NB4 (cell line): ENCODE data around the gene CABLES1.

ENCODE experiments used
- DNase-seq: peaks from one replicate; pipeline ENCODE4 v3.0.0; 2010; ENCODE audit warnings: low read depth
- H3K4me3 ChIP-seq: one replicate; pipeline ENCODE4 v1.5.1; 2011; ENCODE audit warnings: mild to moderate bottlenecking, low read depth, low read length, moderate library complexity
- CTCF ChIP-seq: IDR thresholded peaks from one replicate; pipeline ENCODE4 v1.5.1; 2012; ENCODE audit warnings: low read depth, low read length
- MAX ChIP-seq: IDR thresholded peaks from 2 replicates; pipeline ENCODE4 v1.6.1; 2011; ENCODE audit warnings: low read depth, low read length
- MYC ChIP-seq: IDR thresholded peaks from 2 replicates; pipeline ENCODE4 v1.6.1; 2011; ENCODE audit warnings: low read depth, low read length
- POLR2A ChIP-seq: IDR thresholded peaks from 2 replicates; pipeline ENCODE4 v1.6.1; 2011; ENCODE audit warnings: mild to moderate bottlenecking; ENCODE audit not compliant: insufficient read length; ENCODE audit errors: extremely low read depth

The CABLES1 gene

GRCh38 chr18:23302851-23303527 is 167.7 kb downstream of the CABLES1 start:
- H3K4me3 ChIP-seq = no peak overlapping the region
- DNase-seq = no peak
- TF ChIP-seq MAX (no peak), POLR2A (no peak), MYC (no peak), CTCF (no peak)

GRCh38 chr18:23306822-23307221 is 171.5 kb downstream of the CABLES1 start:
- TF ChIP-seq MAX (no peak), POLR2A (no peak), MYC (no peak), CTCF (no peak)
- no peak overlapping the region for H3K4me3 ChIP-seq
- no peak for DNase-seq

- TF ChIP-seq MYC (no peak), CTCF (no peak), MAX (no peak), POLR2A (no peak)
- no peak overlapping the region for H3K4me3 ChIP-seq
- DNase-seq = peak; percentile 64
These were observed 172.4 kb downstream of the CABLES1 start for GRCh38 chr18:23307567-23308295.
